HG03558 (cell line): ENCODE data around the gene IRX1.

Source experiments
- ATAC-seq: cut with Tn5 transposase; IDR thresholded peaks from one replicate; pipeline ENCODE4 v1.9.1; 2021; ENCODE audit warnings: moderate number of reproducible peaks; ENCODE audit not compliant: unreplicated experiment; ENCODE audit errors: extremely low read depth

Gene IRX1

DNA sequence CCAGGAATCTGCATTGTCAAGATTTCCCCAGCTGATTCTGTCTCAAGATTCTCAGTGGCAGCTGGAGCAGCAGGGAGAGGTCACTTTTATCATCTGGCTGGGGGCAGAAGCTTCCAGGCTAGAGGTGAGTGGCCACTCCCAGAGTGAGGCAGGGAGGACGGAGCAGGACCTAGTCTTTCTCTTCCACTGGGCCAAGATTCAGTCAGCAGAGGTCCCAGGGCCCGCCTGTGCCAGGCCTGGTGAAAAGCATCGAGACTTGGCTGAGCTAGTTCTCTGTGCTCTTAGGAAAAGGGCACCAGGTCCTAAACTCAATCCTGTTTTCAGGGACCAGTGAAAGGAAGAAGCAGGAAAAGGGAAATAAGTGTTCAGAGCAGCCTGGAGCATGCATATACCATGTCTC, 46.6 kb downstream of the IRX1 start:
- ATAC-seq = no peak

DNA sequence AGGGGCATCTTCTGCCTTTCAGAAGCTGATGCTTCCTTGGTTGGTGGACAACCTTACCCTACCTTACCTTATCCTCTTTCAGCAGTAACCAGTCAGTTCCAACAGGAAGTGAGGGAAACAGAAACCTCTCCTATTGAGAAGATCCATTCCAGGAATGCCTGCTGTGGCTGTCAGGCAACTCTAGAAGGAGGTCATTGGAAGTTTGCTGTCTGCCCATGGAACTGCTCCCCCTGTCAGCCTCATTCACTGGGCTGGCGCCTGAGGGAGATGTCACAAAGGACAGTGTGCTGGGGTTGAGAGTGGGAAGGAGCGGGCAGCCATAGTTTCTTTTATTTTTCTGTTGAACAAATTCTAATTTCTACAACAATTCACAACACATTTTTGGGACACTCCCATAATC, 54.7 kb downstream of the IRX1 start:
- ATAC-seq = no peak

DNA sequence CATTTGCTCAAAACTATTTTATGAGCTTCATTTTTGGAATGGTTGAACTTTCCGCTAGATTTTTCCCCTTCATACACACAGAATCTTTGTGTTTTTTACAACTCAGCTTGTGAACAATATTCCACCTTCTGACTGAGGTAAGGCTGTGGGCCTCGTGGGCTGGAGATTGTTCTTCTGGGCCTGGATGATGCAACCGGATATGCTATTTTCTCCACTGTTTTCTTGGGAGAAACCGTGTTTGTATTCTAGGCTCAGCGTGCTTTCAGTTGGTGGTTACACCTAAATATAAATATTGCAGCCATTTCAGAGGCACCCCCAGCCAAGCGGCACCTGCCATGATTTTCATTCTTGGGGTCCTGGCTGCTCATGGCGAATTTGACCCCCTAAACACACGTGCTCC, 55.2 kb downstream of the IRX1 start:
- ATAC-seq = no peak
